GM18868 (cell line): ENCODE results near the gene RNF10.
"Not testable (repeated sequence)": the region's sequence is repeated elsewhere in the genome, so short reads cannot be mapped to it uniquely, and the experiment has no call there.

Source experiments
- ATAC-seq: cut with Tn5 transposase; IDR thresholded peaks from one replicate; pipeline ENCODE4 v1.9.1; 2021; ENCODE audit warnings: mild to moderate bottlenecking, moderate library complexity; ENCODE audit not compliant: unreplicated experiment

RNF10 gene

GRCh38 chr12:120610560-120610959, 76.4 kb downstream of the RNF10 start:
- ATAC-seq = no peak

- ATAC-seq = not testable (repeated sequence)
Measured at GRCh38 chr12:120611534-120611933, 77.4 kb downstream of the RNF10 start.

- no peak for ATAC-seq
Measured at GRCh38 chr12:120614848-120615247, 80.7 kb downstream of the RNF10 start.

- ATAC-seq = not testable (repeated sequence)
Measured at GRCh38 chr12:120617193-120617592, 83.0 kb downstream of the RNF10 start.

GRCh38 chr12:120617767-120618166, 83.6 kb downstream of the RNF10 start:
- ATAC-seq = not testable (repeated sequence)

- no peak for ATAC-seq
Measured at GRCh38 chr12:120618954-120619615, 84.9 kb downstream of the RNF10 start.

- no peak for ATAC-seq
Measured at GRCh38 chr12:120620624-120621023, 86.5 kb downstream of the RNF10 start.

- no peak for ATAC-seq
Measured at GRCh38 chr12:120625557-120626419, 91.6 kb downstream of the RNF10 start.
